Chondrocyte (in vitro differentiated cells): Measurements from ENCODE around the gene METTL16. TPM values are rescaled to one million over a fixed set of nuclear protein-coding genes. Genes with fewer than 3 reads are reported as not detected.

Experiments used
- DNase-seq: peaks from one replicate; pipeline ENCODE4 v3.0.0; 2021; ENCODE audit warnings: mixed read lengths, low spot score
- H3K27ac Mint-ChIP-seq: one replicate; pipeline ENCODE4 v1.8.0; 2021; ENCODE audit warnings: mild to moderate bottlenecking, moderate library complexity, mixed read lengths; ENCODE audit not compliant: unreplicated experiment
- H3K27me3 Mint-ChIP-seq: 2 replicates; pipeline ENCODE4 v1.8.0; 2021; ENCODE audit warnings: low read depth, mixed read lengths
- H3K36me3 Mint-ChIP-seq: 2 replicates; pipeline ENCODE4 v1.8.0; 2021; ENCODE audit warnings: low read depth, mixed read lengths
- H3K4me1 Mint-ChIP-seq: 2 replicates; pipeline ENCODE4 v1.8.0; 2021; ENCODE audit warnings: low read depth, mild to moderate bottlenecking, mixed read lengths
- H3K4me3 Mint-ChIP-seq: one replicate; pipeline ENCODE4 v1.8.0; 2021; ENCODE audit warnings: mild to moderate bottlenecking, moderate library complexity, mixed read lengths; ENCODE audit not compliant: unreplicated experiment
- H3K9me3 Mint-ChIP-seq: 2 replicates; pipeline ENCODE4 v1.8.0; 2021; ENCODE audit warnings: low read depth, mixed read lengths
- total RNA-seq: library from RNA; stranded (reverse); gene quantifications from 3 replicates; pipeline ENCODE4 v1.2.1, GENCODE V29; 2021
- TF ChIP-seq, protein P1 (sequence below): fragments of 200-600 bp; sonication (generic); IDR thresholded peaks from 2 replicates; pipeline ENCODE4 v1.5.0; 2021; ENCODE audit warnings: antibody characterized with exemption, mild to moderate bottlenecking, moderate library complexity

Gene METTL16
- total RNA-seq, 1 donor from 2014 or later, result 21.2 TPM

DNA sequence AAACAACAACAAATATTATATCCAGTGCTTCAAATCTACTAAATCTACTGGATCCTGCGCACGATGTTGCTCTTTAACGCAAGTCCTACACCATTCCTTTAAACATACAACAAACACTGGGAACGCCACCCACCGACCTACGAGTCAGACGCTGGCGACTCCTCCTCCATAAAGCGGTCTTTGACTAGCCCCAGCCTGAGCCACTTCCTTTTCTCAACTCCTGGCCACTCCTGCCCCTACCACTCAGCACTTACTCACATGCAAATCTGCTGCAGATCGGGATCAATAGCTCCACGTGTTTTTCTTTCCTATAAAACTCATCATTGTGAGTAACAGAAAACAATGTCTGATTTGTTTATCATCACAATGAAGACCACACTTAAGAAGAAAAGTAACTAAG lies 78.0 kb downstream of the METTL16 start:
- H3K36me3 Mint-ChIP-seq, result peaks cover 17% of the 10 kb centered on the region
- TF ChIP-seq, protein P1, sequence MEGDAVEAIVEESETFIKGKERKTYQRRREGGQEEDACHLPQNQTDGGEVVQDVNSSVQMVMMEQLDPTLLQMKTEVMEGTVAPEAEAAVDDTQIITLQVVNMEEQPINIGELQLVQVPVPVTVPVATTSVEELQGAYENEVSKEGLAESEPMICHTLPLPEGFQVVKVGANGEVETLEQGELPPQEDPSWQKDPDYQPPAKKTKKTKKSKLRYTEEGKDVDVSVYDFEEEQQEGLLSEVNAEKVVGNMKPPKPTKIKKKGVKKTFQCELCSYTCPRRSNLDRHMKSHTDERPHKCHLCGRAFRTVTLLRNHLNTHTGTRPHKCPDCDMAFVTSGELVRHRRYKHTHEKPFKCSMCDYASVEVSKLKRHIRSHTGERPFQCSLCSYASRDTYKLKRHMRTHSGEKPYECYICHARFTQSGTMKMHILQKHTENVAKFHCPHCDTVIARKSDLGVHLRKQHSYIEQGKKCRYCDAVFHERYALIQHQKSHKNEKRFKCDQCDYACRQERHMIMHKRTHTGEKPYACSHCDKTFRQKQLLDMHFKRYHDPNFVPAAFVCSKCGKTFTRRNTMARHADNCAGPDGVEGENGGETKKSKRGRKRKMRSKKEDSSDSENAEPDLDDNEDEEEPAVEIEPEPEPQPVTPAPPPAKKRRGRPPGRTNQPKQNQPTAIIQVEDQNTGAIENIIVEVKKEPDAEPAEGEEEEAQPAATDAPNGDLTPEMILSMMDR, result no peak
- no peak for DNase-seq
- no peaks in the 10 kb centered on the region for H3K4me1 Mint-ChIP-seq
- H3K27me3 Mint-ChIP-seq, result no peaks in the 10 kb centered on the region
- H3K4me3 Mint-ChIP-seq, result no peak overlapping the region
- no peaks in the 10 kb centered on the region for H3K9me3 Mint-ChIP-seq
- H3K27ac Mint-ChIP-seq, result no peak overlapping the region

- no peak overlapping the region for H3K4me3 Mint-ChIP-seq
- H3K9me3 Mint-ChIP-seq, result no peaks in the 10 kb centered on the region
- H3K27me3 Mint-ChIP-seq, result no peaks in the 10 kb centered on the region
- H3K27ac Mint-ChIP-seq, result no peak overlapping the region
- TF ChIP-seq, protein P1, result no peak
- H3K36me3 Mint-ChIP-seq, result peaks cover 6% of the 10 kb centered on the region
- no peaks in the 10 kb centered on the region for H3K4me1 Mint-ChIP-seq
- DNase-seq, result no peak
Observed at GRCh38 chr17:2427910-2428309, 83.8 kb downstream of the METTL16 start.

DNA sequence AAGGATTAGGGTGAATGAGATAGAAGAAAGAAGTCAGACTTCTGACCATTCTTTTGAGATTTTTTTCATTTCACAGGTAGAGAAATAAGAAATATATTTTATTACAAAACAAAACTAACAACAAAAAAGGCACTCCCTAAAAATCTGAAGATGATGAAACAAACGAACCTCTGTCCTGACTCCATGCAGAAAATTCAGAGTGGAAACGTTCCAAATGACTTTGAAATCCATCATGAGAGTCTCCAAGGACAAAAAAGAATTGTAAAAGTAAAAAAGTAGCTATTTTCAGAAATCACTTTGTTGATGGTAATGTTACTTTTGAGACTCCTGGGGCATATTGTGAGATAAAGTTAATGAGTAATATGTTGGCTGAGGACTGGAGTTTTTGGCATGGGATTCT lies 84.5 kb downstream of the METTL16 start:
- H3K9me3 Mint-ChIP-seq, result no peaks in the 10 kb centered on the region
- no peak for DNase-seq

GRCh38 chr17:2423271-2423670 lies 88.4 kb downstream of the METTL16 start:
- H3K36me3 Mint-ChIP-seq, result peaks cover 7% of the 10 kb centered on the region
- peaks cover 17% of the 10 kb centered on the region for H3K4me1 Mint-ChIP-seq
- TF ChIP-seq, protein P1, result no peak
- H3K4me3 Mint-ChIP-seq, result no peak overlapping the region
- no peaks in the 10 kb centered on the region for H3K27me3 Mint-ChIP-seq
- no peaks in the 10 kb centered on the region for H3K9me3 Mint-ChIP-seq
- H3K27ac Mint-ChIP-seq, result no peak overlapping the region
- no peak for DNase-seq

More for the DNA sequence above, 84.5 kb downstream of the METTL16 start:
- no peak overlapping the region for H3K27ac Mint-ChIP-seq
- TF ChIP-seq, protein P1, result no peak
- H3K4me3 Mint-ChIP-seq, result no peak overlapping the region
- no peaks in the 10 kb centered on the region for H3K4me1 Mint-ChIP-seq
- H3K27me3 Mint-ChIP-seq, result no peaks in the 10 kb centered on the region
- H3K36me3 Mint-ChIP-seq, result peaks cover 4% of the 10 kb centered on the region

DNA sequence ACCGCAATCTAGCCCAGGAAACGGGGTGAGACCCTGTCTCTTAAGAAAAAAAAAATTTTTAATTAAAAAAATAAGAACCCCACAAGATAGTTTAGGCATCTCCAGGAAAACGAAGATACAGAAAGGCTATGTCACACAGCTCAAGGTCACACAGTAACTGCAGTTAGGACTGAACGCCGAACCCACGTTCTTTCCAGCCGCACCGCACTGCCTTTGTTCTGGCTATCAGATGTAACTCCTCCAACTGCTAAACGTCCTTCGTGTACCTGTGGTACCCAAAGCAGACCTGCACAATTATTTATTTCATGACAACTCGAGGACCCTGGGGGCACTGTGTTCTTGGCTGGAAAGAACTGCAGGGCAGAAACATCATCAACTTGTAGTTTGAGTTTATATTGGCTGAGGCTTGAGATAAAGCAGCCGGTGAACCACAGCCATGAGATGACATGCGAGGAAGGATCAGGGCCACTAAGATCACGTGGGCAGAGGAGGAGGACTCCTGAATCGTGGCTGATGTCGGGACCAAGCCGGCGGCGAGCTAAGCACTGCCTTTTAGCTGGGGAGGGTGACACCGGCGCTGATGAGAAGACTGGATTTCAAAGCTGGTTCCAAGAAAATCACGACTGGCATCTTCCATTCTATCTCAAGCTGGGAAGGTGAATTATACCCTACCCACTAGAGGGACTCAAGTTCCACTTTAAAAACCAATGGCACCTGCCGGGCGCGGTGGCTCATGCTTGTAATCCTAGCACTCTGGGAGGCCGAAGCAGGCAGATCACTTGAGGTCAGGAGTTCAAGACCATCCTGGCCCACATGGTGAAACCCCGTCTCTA lies 90.2 kb downstream of the METTL16 start:
- no peak overlapping the region for H3K4me3 Mint-ChIP-seq
- TF ChIP-seq, protein P1, result peak; percentile 63
- H3K4me1 Mint-ChIP-seq, result peaks cover 18% of the 10 kb centered on the region
- peaks cover 7% of the 10 kb centered on the region for H3K36me3 Mint-ChIP-seq
- H3K27ac Mint-ChIP-seq, result no peak overlapping the region
- DNase-seq, result no peak
- no peaks in the 10 kb centered on the region for H3K27me3 Mint-ChIP-seq
- no peaks in the 10 kb centered on the region for H3K9me3 Mint-ChIP-seq
